OCI-LY7 (cell line): ENCODE measurements around the gene SLC1A4.

Experiments
- EZH2phosphoT487 ChIP-seq: fragments of 200-600 bp; sonication (generic); IDR thresholded peaks from 2 replicates; pipeline ENCODE4 v1.6.1; 2018; ENCODE audit warnings: low read depth, borderline replicate concordance, mild to moderate bottlenecking, mixed run types, antibody characterized with exemption, low read length, moderate library complexity, mixed read lengths
- TF ChIP-seq, protein P1 (sequence below): fragments of 200-600 bp; sonication (generic); conservative IDR thresholded peaks from 2 replicates; pipeline ENCODE4 v1.5.1; 2014; ENCODE audit warnings: mild to moderate bottlenecking, antibody characterized with exemption, low read length, moderate library complexity, mixed read lengths

DNA sequence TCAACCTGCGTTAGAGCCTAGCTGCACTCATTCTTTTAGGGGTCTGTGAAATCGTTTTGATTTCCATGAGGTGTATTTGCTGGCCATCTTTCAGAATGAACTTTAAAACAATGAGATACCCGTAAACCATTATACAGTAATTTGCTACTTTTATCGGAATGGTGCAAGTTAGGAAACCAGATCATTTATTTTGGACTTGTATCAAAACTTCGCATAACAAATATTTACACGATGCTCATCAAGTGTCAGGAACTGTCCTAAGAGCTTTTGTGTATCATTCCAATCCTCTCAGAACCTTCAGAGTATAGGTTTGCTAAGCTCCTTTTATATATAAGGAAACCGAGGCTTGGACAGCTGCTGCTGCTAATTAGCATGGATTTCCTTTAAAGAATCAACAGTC, 22.4 kb upstream of the SLC1A4 start:
- TF ChIP-seq, protein P1, sequence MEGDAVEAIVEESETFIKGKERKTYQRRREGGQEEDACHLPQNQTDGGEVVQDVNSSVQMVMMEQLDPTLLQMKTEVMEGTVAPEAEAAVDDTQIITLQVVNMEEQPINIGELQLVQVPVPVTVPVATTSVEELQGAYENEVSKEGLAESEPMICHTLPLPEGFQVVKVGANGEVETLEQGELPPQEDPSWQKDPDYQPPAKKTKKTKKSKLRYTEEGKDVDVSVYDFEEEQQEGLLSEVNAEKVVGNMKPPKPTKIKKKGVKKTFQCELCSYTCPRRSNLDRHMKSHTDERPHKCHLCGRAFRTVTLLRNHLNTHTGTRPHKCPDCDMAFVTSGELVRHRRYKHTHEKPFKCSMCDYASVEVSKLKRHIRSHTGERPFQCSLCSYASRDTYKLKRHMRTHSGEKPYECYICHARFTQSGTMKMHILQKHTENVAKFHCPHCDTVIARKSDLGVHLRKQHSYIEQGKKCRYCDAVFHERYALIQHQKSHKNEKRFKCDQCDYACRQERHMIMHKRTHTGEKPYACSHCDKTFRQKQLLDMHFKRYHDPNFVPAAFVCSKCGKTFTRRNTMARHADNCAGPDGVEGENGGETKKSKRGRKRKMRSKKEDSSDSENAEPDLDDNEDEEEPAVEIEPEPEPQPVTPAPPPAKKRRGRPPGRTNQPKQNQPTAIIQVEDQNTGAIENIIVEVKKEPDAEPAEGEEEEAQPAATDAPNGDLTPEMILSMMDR: no peak
- TF ChIP-seq EZH2phosphoT487: no peak
